ENCODE data around the gene ALS2CL.

The ALS2CL gene

DNA sequence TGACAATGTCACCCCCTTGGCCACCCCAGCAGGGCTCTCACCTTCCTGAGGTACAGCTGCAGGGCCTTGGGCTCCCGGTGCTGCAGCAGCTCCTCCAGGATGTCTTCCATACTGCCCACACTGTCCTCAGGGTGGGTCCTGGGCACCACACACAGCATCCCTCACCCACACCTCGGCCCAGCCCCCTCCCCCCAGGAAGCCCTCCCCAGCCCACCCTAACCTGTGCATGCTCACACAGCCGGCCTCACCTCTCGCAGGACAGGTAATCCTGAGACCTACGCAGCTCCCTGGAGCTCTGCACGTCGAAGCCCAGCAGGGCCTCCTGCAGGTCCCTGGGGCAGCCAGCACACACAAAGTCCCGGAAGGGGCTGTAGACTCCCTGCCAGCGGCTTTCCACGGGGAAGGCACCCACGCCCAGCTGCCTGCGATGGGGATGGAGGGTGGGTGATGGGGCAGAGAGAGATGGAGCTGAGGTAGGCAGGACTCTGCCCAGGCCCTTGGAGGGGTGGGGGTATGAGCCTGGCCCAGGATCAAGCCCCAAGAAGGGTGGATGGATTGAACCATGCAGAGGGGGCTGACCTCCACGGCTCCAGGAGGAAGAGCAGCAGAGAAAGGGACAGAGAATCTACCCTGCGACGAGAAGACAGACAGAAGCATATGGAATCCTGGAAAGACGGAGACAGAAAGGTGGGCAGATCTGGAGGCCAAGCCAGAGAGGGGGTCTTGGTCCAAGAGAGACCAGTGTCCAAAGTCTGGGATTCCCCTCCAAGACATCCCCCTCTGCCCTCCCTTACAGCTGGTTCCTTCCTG lies 16.7 kb downstream of the ALS2CL start:
- DNase-seq: no peak

DNA sequence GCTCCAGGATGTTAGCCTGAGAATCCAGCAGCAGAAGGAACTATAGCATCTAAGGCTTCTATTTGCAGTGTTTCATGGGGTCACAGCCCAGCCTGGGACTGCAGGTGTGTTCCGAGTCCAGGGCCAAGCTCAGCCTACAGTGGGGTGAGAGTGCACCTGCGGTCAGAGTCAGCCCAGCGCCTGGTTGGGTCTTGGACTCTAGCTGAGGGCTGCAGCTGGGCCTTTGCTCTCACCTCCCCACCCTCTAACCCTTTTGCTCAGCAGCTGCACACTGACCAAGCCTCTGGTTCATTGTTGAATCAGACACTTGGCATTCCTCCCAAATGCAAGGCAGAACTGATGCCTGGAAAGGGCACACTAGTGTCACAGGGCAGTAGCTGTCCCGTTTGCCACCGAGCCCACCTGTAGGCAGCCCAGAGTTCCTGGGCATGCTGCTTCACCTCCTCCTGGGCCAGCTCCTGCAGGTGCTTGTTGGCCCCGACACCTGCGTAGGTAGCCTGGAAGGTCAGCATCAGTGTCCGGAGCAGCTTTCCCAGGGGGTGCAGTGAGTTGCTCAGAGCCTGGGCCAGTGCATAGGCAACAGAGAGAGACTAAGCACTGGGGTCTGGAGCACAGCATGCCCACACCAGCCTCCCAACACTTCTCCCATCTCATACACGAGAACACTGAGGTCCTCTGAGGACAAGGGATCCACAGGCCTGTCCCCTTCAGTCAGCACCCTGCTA lies 17.5 kb downstream of the ALS2CL start:
- DNase-seq: no peak

DNA sequence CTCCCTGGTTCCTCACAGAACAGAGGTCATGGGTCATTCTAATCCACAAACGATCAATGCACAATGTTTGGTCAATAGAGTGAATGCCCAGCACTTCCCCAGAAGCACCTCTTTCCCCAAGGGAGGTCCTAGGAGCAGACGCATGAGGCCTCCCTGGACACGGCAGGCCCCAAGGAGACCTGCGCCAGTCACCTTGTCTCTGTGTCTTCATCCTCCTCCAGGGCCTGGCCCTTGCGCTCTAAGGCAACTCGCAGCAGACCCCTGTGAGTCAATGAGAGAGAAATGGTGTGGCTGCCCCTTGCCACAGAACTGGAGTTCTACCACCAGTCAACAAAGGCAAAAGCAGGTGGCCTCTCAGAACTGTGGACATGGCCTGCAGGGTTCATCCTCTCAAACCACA lies 18.1 kb downstream of the ALS2CL start:
- no peak for DNase-seq

DNA sequence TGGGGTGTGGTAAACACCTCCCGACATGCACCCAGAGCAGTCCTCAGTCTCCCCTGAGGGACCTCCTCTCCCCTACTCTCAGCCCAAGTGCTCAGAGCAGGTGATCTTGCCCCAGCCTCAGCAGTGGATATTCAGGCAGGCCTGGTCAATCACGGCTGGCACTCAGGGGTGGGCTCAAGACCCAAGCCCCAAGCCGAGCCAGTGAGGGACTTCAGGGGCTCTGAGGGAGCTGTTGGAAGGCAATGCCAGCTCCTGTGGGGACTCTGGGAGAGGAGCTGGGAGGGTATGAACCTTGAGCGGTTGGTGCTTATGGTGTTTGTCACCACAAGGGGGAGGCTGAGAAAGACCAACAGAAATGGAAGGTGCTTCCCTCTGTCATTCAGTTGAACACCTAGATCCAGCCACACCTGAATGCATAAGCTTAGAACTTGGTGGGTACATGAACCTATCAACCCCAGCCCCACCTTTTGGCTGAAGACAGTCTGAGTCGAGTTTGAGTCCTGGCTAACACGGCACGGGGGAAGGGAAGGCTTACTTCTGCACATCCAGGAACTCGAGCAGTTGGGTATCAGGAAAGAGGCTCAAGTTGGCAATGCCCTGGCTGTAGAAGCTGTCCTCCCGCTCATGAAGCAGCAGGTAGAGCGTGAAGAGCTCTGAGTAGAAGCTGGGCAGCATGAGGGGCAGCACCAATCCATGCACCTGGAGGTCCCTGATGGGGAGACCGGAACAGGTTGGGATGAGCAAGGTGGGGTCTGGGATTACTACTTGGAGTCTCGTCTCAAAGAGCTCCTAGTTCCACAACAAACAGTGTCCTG lies 19.2 kb downstream of the ALS2CL start:
- no peak for DNase-seq

DNA sequence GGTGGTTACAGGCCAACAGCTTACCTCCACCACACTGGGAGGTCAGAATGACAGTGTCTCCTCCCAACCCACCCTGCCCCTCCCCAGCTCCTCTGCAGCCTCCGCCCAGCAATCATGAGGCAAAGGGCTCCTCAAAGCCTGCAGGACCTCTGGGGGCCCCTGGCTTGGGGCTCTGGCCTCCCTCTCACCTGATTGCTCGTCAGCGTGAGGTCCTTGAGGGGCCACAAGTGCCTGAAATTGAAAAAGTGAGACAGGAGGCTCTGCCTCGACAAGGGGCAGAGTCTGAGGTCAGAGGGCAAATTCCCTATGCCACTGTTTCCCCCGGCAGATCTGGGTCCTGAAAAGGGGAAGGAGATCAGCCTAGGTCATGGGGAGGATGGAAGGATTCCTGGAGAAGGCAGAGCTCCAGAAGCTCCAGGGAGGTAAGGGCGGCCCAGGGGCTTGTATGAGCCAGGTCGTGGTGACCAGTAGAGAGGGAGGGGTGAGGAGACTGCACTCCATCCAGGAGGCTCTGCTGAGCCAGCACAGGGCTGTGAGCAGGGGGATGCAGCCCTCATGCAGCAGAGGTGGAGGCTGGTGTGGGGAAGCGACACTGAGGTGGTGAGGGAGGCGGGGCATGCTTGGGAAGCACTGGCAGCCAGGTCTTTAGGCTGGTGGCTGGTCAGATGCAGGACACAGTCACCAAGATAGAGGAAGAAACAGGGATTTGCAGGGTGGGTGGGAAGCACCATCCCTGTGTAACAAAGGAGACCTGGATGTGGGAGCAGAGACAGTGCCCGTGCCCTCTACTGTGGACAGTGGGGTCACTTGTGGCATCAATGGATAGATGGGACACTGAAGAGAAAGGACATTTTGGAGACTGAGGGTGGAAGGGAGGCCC lies 20.1 kb downstream of the ALS2CL start:
- DNase-seq: no peak

DNA sequence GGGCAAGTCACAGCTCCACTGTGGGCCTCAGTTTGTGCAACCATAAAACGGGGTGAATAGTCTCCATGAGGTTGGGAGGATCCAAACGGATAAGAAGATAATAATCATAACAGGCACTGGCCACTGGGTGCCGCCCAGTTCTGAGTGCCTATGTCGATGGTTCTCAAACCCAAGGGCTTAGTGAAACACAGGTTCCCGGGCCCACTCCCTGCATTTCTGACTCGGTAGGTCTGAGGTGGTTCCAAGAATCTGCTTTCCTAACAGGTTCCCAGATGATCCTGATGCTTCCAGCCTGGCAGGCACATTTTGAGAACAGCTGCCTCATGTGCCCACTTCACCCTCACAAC lies 21.2 kb downstream of the ALS2CL start:
- no peak for DNase-seq

DNA sequence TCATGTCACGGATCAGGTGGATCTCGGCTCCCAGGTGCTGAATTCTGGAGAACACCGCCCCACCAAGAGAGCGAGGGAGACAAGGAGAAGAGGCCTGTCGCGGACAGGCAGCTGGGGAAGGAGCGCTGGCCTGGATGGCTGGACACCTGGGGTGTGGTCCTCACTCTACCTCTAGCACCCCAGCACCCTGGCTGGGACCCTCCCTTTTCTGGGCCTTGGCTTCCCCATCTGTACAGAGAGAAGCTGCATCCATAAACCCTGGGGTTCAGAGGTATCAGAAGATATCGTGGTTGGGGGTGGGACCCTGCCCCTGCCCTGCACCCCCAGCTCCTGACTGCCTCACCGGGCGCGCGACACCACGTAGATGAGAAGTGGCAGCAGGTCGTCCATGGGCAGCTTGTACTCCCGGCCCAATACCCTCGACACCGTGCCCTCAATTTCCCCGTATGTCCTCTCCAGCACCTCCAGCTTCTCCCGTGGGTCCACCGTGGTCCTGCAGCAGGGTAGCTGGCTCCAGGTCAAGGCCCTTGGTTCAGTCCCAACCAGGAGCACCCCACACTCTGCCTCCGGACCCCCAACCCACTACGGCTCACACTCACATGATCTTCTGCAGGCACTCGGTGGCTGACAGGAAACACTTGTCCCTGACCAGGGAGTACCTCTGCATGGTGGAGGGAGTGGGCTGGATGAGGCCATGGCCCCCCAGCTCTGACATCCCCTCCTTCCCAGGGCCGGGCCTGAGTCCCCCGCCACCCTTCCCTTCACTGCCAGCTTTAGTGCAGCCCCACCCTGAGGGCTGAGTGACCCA lies 21.7 kb downstream of the ALS2CL start:
- DNase-seq: no peak

DNA sequence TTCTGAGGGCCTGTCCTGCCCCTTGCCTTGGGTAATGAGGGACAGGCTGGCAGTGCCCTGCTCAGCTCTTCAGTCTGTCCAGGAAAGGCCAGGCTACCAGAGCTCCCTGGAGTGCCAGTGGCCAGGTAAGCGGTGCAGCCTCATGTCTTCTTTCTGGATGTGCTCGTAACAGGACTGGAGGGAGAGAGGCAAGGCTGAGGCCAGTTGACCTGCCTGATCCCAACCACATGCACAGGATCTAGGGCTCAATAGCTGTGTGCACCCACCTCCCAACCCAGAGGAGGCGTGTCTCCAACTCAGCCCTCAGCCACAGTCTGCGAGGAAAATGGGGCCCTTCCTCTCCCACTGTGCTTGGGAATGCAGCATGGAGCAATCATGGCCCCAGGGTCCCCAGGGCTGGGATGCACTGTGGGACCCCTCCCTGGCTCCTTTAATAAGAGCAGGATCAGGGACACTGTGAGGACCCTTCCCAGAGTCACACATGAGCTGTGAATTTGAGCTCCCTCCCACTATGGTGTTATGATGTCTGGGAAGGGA lies 22.5 kb downstream of the ALS2CL start:
- DNase-seq: no peak

DNA sequence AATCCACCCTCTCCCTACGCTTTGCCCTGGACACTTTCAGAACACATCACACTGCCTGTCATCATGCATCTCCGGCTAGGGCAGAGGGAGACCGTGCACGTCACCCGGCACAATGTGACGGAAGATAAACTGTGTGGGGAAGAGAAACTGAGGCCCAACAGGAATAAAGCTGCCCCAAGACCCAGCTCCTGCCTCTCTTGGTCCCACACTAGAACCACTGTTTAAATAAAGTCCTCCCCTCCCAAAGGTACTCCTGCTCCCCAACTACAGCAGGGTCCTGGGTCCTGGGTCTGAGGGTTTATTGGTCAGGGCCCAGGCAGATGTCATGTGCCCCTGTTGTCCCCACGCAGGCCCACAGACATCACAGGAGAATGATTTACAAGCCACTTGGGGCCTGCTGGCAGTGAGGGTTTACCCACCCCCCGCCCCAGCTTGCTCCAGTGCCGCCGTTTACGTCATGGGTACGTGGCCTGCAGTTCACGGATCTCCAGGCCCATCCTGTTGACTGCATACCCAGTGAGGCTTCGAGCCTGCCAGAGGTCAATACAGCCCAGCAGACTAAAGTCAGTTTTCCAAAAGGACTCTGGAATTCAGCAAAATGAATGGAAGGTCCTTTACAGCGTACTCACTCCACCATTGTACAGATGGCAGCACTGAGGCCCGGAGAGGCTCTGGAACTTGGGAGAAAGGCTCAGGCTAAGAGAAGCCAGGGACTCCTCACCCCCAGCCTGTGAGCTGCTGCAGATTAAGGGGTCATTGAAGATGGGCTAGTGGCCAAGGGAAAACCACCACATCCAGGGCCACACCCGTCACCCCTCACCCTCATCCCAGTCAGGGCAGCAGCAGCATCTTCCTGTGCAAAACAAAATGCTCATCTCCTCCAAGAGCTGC lies 23.2 kb downstream of the ALS2CL start:
- no peak for DNase-seq

DNA sequence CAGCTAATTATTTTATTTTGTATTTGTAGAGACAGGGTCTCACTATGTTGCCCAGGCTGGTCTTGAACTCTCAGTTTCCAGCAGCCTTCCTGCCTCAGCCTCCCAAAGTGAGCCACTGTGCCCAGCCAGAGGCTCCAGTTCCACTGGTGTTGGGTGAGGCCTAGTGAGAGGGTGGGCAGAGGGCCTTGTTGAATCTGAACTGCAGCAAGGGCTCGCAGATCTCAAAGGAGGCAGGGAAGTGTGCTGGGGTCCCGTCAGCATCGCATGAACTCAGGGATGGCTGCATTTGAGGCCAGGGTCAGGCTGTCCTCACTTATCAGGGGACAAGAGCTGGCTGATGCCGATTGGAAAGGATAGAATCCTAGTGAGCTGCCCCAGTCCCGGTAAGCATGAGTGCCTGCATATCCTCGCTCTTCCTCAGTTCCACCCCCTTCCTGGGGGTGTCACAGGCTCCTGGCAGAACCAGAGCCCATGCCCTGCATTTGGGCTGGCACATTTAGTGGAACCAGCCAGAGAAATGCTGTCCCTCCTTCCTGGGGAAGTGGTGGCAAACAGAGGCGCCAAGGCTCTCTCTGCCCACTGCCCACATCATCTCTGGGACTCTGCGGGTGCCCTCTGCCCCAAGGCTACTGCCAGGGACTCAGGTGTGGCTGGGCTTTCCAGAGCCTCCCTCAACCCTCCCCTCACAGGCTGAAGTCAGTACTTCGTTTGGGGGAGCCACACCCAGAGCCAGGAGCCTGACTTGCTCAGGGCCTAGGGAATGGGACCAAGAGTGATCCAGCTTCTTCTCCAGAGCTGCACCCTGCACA lies 24.1 kb downstream of the ALS2CL start:
- DNase-seq: no peak

DNA sequence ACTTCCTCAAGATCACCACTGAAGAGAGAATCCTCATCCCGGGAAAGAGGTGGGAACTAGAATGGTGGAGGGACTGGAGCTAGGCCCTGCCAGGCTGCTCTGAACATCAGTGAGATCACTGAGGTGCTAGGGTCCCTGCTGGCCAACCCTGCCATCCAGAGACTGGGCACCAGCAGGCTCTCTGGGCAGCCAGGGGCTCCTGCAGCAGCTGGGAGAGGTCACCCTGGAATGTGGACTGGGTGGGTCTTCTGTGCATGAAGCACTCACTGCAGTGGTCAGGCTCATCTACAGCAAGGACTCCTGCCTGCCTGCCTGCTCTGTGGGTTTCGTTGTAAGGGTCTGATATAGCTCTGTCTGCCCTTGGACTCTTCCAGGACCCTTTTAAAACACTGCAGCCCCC lies 24.9 kb downstream of the ALS2CL start:
- no peak for DNase-seq

DNA sequence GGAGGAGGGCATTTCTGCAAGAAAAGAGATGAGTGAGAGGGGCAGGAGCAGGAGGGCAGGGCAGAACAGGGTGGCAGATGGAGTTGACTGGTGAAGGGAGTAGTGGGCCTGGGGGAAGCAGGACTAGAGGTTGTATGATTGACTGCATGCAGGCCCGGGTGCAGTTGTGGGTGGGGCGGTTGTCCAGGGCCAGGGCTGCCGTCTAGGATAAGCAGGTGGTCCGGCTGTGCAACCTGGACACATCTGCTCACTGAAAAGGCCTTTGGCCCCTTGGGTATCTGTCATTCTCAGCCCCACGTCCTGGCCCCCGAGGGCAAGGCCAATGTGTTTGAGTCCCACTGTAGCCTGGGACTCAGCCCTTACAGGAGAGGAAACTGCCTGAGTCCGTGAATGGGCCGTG lies 25.4 kb downstream of the ALS2CL start:
- DNase-seq: no peak

DNA sequence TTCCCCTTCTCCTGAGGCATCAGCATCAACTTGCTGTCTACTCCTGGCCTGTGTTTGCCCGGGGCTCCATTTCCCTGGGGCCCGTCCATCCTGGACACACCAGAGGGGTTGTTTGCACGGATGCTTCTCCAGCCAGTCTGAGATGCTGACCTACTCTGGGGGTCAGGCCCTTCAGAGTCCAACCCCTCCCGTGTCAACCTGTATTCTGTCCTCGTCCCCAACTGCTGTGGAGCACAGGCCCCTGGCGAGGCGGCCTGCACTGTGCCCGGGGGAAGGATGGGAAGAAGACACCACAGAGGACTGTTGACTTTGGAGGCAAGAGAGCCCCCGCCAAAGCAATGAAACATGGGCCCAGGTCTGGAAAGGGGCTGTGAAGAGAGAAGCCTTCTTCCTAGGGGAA lies 25.8 kb downstream of the ALS2CL start:
- DNase-seq: no peak

DNA sequence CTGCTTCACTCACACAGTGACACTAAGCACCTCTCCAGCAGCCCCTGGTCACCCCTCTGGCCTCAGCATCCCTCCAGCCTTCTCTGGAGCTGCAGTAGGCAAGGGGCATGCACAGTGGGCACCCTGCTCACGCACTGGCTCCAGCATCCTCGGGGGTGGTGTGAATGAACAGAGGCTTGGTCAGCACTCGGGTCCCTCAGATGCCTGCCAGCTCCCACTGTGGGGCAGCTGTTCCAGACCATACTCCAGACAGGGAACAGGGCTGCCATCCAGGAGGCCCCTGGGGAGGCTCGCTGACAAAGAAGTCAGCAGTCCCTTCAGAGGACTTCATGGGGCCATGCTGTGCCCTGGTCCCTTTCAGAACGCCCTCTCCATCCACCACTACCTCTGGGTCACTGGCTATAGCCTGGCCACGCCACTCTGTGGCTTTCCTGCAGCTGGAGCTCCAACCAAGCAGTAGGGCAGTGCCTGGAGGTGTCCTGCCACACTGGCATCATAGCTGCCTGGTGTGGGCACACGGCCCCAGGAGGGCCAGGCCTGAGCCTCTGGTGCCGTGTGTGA lies 26.3 kb downstream of the ALS2CL start:
- DNase-seq: no peak

DNA sequence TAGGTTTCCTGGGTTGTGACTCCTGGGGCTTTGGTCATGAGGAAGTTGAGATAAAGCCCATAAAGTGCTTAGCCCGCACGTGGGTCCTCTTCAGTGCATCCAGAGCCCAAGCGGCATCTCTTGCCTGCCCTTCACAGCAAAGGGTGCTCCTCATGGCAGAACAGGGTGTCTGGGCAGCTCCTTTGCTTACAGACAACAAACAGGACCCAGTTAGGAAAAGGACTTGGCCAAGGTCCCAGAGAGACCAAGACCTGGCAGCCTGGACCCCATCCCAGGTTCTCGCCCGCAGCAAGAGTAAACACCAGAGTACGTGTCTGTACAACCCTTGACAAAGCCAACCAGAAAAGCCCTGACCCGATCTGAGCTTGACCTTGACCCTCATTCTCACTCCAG lies 27.0 kb downstream of the ALS2CL start:
- DNase-seq: no peak

DNA sequence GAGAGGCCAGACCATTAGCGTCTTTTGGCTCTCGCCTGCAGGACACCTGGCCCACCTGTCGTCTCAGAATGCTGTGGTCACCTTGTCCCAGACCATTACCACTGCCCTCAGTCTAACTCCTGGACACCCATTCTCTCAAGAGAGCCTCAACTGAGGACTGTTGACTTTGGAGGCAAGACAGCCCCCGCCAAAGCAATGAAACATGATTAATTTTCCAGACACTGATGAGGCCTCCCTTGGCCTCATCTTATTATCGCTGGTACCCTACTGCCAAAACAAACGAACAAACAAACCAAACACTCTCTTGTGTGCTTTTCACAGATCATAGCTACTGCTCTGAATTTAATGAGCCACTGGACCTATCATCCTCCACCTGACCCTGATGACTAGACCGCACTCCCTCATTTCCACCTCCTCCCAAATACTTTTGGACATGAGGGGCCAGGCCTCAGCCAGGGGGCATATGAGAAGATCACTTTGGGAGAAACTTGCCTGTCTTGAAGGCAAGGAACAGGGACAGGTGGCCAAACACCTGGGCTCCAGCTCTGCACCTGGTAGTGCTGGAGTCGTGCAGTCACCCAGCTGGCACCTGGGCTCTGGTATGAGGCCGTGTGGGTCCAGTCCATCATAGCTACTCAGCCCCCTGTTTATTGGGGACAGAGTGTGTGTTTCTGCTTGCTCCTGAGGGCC lies 27.6 kb downstream of the ALS2CL start:
- DNase-seq: no peak

DNA sequence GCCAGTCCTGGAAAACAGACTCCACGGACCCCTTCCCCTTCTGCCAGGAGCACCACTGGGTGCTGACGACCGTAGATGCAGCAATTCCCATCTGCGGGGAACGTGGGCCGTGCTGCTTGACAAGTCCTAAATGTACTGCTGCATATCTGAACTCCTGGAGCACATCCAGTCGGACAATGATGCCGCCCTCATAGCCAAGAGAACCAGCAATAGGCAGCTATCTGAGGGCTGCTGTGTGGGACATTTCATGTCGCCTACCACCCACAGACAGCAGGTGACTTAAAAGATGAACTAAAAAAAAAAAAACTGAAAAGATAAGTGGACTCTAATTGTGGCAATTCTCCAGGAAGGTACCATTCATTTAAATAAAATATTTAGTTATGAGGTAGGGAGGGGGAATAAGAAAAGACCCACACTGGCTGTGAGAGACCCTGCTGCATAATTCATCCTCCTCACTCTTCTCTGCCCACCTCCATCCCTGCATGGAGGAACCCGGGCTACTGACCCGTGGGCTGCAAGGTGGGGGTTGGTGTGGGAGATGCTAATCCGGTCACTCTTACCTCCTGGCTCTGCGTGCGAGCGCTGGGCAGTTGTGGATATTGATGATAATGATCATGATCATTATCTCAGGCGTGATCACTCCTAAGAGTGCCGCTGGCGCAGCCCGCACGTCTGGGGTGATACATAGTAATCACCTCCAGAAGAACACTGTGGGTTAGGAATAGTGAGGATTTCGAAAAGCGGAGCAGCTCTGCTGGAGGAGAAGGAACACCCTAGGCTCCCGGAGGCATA lies 28.3 kb downstream of the ALS2CL start:
- no peak for DNase-seq
